ENCODE data around the gene RNF212. TPM values are rescaled to one million over a fixed set of nuclear protein-coding genes. Genes with fewer than 3 reads are reported as not detected.

RNF212 gene
- total RNA-seq, 1 donor from 2014 or later: 1.8 TPM

- DNase-seq: no peak
Observed at GRCh38 chr4:1078490-1078889, 34.9 kb downstream of the RNF212 start.

GRCh38 chr4:1077711-1078477 is 35.5 kb downstream of the RNF212 start:
- H3K4me1 Mint-ChIP-seq: peaks cover 3% of the 10 kb centered on the region
- no peak for DNase-seq
- no peaks in the 10 kb centered on the region for H3K36me3 Mint-ChIP-seq (ENCODE audit: low read depth)
- H3K27me3 Mint-ChIP-seq: peaks cover 6% of the 10 kb centered on the region
- H3K4me3 Mint-ChIP-seq: no peak overlapping the region
- intact Hi-C loops (cut with micrococcal nuclease): no loop called here
- peaks cover 3% of the 10 kb centered on the region for H3K9me3 Mint-ChIP-seq
- no peak overlapping the region for H3K27ac Mint-ChIP-seq

More at GRCh38 chr4:1078490-1078889, 34.9 kb downstream of the RNF212 start:
- Mint-ChIP-seq H3K36me3 (ENCODE audit: low read depth) (no peaks in the 10 kb centered on the region), H3K4me3 (no peak overlapping the region), H3K4me1 (no peaks in the 10 kb centered on the region), H3K9me3 (peaks cover 3% of the 10 kb centered on the region), H3K27ac (no peak overlapping the region), H3K27me3 (peaks cover 4% of the 10 kb centered on the region)
- intact Hi-C loops (cut with micrococcal nuclease): no loop called here

GRCh38 chr4:1075809-1076699 is 37.3 kb downstream of the RNF212 start:
- Mint-ChIP-seq H3K36me3 (ENCODE audit: low read depth) (no peaks in the 10 kb centered on the region), H3K27me3 (peaks cover 16% of the 10 kb centered on the region), H3K27ac (no peak overlapping the region), H3K9me3 (peaks cover 3% of the 10 kb centered on the region), H3K4me3 (no peak overlapping the region), H3K4me1 (peaks cover 4% of the 10 kb centered on the region)
- intact Hi-C loops (cut with micrococcal nuclease): no loop called here
- DNase-seq: no peak

GRCh38 chr4:1075225-1075624 is 38.1 kb downstream of the RNF212 start:
- DNase-seq: no peak
- peaks cover 19% of the 10 kb centered on the region for H3K27me3 Mint-ChIP-seq
- no peaks in the 10 kb centered on the region for H3K36me3 Mint-ChIP-seq (ENCODE audit: low read depth)
- peaks cover 4% of the 10 kb centered on the region for H3K4me1 Mint-ChIP-seq
- H3K27ac Mint-ChIP-seq: no peak overlapping the region
- intact Hi-C loops (cut with micrococcal nuclease): no loop called here
- no peak overlapping the region for H3K4me3 Mint-ChIP-seq
- H3K9me3 Mint-ChIP-seq: peaks cover 3% of the 10 kb centered on the region

- H3K4me3 Mint-ChIP-seq: no peak overlapping the region
- no peaks in the 10 kb centered on the region for H3K36me3 Mint-ChIP-seq (ENCODE audit: low read depth)
- H3K27me3 Mint-ChIP-seq: peaks cover 21% of the 10 kb centered on the region
- intact Hi-C loops (cut with micrococcal nuclease): no loop called here
- H3K27ac Mint-ChIP-seq: no peak overlapping the region
- no peak for DNase-seq
- H3K4me1 Mint-ChIP-seq: peaks cover 4% of the 10 kb centered on the region
- no peaks in the 10 kb centered on the region for H3K9me3 Mint-ChIP-seq
Observed at GRCh38 chr4:1074077-1074476, 39.3 kb downstream of the RNF212 start.

GRCh38 chr4:1072830-1073446 is 40.4 kb downstream of the RNF212 start:
- Mint-ChIP-seq H3K4me3 (no peak overlapping the region), H3K4me1 (peaks cover 4% of the 10 kb centered on the region), H3K27ac (no peak overlapping the region), H3K9me3 (no peaks in the 10 kb centered on the region), H3K27me3 (peaks cover 26% of the 10 kb centered on the region), H3K36me3 (ENCODE audit: low read depth) (no peaks in the 10 kb centered on the region)
- intact Hi-C loops (cut with micrococcal nuclease): no loop called here
- DNase-seq: peak; percentile 85

- Mint-ChIP-seq H3K9me3 (no peaks in the 10 kb centered on the region), H3K27me3 (peaks cover 40% of the 10 kb centered on the region), H3K4me3 (no peak overlapping the region), H3K27ac (no peak overlapping the region), H3K36me3 (ENCODE audit: low read depth) (no peaks in the 10 kb centered on the region), H3K4me1 (peaks cover 6% of the 10 kb centered on the region)
- no peak for DNase-seq
- intact Hi-C loops (cut with micrococcal nuclease): no loop called here
Observed at GRCh38 chr4:1069394-1069793, 44.0 kb downstream of the RNF212 start.

- Mint-ChIP-seq H3K27me3 (peaks cover 35% of the 10 kb centered on the region), H3K27ac (no peak overlapping the region), H3K4me3 (no peak overlapping the region), H3K9me3 (no peaks in the 10 kb centered on the region), H3K36me3 (ENCODE audit: low read depth) (no peaks in the 10 kb centered on the region), H3K4me1 (peaks cover 15% of the 10 kb centered on the region)
- no peak for DNase-seq
- intact Hi-C loops (cut with micrococcal nuclease): no loop called here
Observed at GRCh38 chr4:1065732-1066131, 47.6 kb downstream of the RNF212 start.

GRCh38 chr4:1062419-1062818 is 50.9 kb downstream of the RNF212 start:
- peak overlapping the region; percentile 23 for H3K27ac Mint-ChIP-seq
- H3K36me3 Mint-ChIP-seq (ENCODE audit: low read depth): no peaks in the 10 kb centered on the region
- peaks cover 15% of the 10 kb centered on the region for H3K4me1 Mint-ChIP-seq
- H3K4me3 Mint-ChIP-seq: peak overlapping the region; percentile 54
- no peaks in the 10 kb centered on the region for H3K9me3 Mint-ChIP-seq
- intact Hi-C loops (cut with micrococcal nuclease): no loop called here
- DNase-seq: no peak
- peaks cover 25% of the 10 kb centered on the region for H3K27me3 Mint-ChIP-seq

- Mint-ChIP-seq H3K36me3 (ENCODE audit: low read depth) (no peaks in the 10 kb centered on the region), H3K4me3 (peak overlapping the region; percentile 54), H3K27ac (peak overlapping the region; percentile 23), H3K27me3 (peaks cover 22% of the 10 kb centered on the region), H3K4me1 (peaks cover 15% of the 10 kb centered on the region), H3K9me3 (no peaks in the 10 kb centered on the region)
- no peak for DNase-seq
- intact Hi-C loops (cut with micrococcal nuclease): no loop called here
Observed at GRCh38 chr4:1061760-1062159, 51.6 kb downstream of the RNF212 start.

- Mint-ChIP-seq H3K27me3 (peaks cover 21% of the 10 kb centered on the region), H3K36me3 (ENCODE audit: low read depth) (no peaks in the 10 kb centered on the region), H3K27ac (no peak overlapping the region), H3K4me3 (no peak overlapping the region), H3K9me3 (no peaks in the 10 kb centered on the region), H3K4me1 (peaks cover 17% of the 10 kb centered on the region)
- no peak for DNase-seq
- intact Hi-C loops (cut with micrococcal nuclease): no loop called here
Observed at GRCh38 chr4:1061056-1061700, 52.2 kb downstream of the RNF212 start.

- Mint-ChIP-seq H3K36me3 (ENCODE audit: low read depth) (no peaks in the 10 kb centered on the region), H3K27me3 (peaks cover 24% of the 10 kb centered on the region), H3K4me1 (peaks cover 23% of the 10 kb centered on the region), H3K9me3 (no peaks in the 10 kb centered on the region), H3K27ac (no peak overlapping the region), H3K4me3 (no peak overlapping the region)
- intact Hi-C loops (cut with micrococcal nuclease): no loop called here
- no peak for DNase-seq
Observed at GRCh38 chr4:1060621-1061020, 52.7 kb downstream of the RNF212 start.

GRCh38 chr4:1060121-1060520 is 53.2 kb downstream of the RNF212 start:
- Mint-ChIP-seq H3K4me1 (peaks cover 23% of the 10 kb centered on the region), H3K36me3 (ENCODE audit: low read depth) (no peaks in the 10 kb centered on the region), H3K27ac (no peak overlapping the region), H3K9me3 (no peaks in the 10 kb centered on the region), H3K27me3 (peaks cover 22% of the 10 kb centered on the region), H3K4me3 (no peak overlapping the region)
- intact Hi-C loops (cut with micrococcal nuclease): no loop called here
- no peak for DNase-seq

All from activated CD4-positive, alpha-beta T cell treated with anti-CD3 and anti-CD28 coated beads, Interleukin-2, amount 10 ng/mL, durations not matched to agents 24 days and 14 days (primary cell).